GM19455 (cell line): ENCODE measurements around the gene STX16.
A peak's percentile ranks its signal among the peaks of the same experiment; 100 is the strongest.

Source experiments
- ATAC-seq: cut with Tn5 transposase; IDR thresholded peaks from one replicate; pipeline ENCODE4 v1.9.1; 2021; ENCODE audit not compliant: unreplicated experiment

STX16 gene, protein sequence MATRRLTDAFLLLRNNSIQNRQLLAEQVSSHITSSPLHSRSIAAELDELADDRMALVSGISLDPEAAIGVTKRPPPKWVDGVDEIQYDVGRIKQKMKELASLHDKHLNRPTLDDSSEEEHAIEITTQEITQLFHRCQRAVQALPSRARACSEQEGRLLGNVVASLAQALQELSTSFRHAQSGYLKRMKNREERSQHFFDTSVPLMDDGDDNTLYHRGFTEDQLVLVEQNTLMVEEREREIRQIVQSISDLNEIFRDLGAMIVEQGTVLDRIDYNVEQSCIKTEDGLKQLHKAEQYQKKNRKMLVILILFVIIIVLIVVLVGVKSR

GRCh38 chr20:58650776-58651558, at the start of gene STX16:
Gene STX16, plus strand, starts transcription at chr20:58651283. Its CDS starts 724 bp downstream, at chr20:58652007.
- peak; percentile 71 for ATAC-seq

DNA sequence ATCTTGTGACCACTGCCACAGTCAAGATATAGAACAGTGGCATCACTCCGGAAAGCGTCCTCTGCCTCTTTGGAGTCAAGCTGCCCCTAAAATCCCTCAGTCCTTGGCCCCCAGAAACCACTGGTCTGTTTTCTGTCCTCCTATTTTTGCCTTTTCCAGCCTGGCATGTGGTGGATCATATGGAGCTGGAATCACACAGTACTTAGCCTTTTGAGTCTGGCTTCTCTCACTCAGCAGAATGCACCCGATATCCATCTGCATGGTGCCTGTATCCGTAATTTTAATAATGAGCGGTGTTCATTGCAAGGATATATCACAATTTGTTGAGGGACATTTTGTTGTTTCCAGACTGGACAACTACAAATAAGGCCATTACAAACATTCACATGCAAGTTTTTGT, 49.0 kb upstream of the STX16 start:
- no peak for ATAC-seq

GRCh38 chr20:58603721-58604120, 47.4 kb upstream of the STX16 start:
- no peak for ATAC-seq

DNA sequence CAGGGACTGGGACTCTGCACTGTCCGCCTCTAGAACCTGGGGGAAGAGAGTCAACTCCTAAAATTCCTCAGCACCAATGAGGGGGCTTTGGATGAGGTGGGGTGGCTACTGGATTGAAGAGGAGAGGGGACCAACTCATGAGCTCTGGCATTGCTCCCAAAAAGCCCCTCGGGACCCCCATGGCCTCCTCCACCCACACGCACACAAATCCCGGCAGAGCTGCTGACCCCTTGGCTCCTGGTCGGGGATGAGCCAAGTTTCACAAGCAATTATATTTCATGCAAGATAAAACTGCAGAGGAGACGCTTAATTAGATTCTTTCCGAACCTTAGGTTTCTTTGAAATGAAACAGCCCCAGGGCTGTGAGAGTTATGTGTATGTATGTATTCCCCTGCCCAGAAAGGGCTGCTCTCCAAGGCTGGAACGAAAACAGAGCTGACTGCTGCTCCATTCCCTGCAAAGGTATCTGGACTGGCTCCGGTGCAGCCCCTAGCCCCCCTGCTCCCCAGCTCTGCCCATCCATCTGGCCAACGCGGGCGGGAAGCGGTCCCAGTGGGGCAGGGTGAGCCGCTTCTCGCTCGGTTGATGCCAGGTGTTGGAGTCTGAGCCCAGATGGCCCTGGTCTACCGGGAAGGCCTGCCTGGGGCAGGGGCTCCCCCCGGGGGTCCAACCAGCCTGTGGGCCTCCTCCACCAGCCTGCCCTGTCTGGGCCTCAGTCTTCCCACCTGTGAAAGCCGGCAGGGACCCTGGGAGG, 46.8 kb upstream of the STX16 start:
- ATAC-seq, result no peak

DNA sequence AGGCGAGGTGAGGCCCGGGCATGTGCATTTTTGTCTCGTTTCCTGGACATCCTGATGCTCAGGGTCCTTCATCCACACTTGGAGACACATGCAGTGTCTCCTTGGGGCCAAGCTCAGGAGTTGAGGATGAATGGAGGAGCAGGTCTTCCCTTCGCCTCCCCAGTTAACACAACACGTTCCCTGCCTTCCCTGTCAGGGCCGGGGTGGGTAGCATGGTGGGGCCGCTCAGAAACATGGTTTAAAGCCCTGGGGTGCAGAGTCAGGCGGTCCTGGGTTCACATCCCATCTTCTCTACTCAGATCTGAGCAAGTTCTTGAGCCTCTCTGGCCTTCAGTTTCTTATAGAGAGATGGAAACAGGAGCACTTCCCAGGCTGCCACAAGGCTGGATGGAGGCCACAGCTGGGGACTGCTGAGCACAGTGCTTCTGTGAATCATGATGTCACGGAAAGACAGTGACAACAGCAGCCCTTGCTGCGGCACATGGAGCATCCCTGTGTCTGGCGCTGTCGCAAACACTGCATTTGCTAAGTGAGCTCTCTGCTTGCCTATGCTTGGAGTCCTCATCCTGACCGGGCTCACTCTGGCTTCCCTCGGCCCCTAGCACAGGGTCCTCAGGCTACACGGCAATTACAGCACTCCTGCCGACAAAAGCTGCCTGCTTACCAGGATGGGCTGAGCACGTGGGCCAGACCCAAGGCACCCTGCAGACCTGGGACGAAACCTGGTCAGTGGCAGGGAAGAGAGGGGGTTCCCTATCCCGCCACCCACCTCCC, 45.6 kb upstream of the STX16 start:
- no peak for ATAC-seq

- ATAC-seq, result no peak
Observed at GRCh38 chr20:58606184-58606583, 44.9 kb upstream of the STX16 start.

- no peak for ATAC-seq
Observed at GRCh38 chr20:58608096-58608840, 42.8 kb upstream of the STX16 start.

DNA sequence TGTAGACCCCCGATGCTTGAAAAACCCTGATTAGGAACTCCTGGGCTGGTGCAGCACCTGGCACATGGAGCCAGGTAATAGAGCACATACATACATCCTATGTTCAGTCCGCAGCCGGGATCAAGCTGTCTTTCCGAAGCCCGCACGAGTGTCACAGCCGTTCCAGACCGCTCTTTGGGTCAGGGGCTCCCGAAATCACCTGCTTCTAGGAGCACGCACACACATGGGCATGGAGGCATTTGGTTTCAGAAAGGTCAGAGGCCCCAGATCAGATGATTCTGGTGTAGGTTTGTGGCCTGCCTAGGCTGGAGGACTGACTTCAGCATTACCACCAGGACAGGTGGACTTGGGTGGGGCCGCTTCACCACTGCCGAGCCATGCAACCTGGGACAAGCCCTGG, 42.1 kb upstream of the STX16 start:
- no peak for ATAC-seq

DNA sequence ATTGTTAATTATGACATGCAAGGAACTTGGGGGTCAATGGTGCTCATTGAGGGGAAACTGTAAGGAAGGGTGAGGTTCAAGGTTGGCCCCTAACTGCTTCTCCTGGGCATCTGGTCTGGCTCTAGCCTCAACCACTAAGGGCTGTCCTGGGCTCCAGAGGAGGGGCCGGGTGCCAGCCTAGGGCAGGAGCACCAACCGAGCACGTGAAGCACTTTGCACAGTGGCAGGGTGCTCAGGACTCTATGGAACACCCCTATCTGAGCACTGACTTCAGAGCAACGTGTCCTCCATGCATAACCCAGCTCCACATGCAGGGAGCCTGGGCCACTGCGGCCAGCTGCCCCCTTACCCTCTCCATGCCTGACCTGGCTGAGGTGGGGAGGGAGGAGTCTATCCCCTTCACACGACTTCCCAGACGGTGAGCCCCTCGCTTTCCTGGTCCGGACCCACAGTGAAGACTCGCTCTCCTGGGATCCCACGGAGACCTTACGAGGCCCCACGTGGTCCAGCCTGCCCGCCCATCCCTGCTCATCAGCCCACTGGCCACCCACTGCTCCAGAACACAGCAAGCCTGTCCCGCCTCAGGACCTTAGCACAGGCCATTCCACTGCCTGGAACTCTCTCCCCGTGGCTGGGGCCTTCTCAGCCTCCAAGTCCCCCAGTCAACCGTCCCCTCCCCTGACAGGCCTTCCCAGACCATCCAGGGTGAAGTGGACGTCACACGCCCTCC, 40.8 kb upstream of the STX16 start:
- no peak for ATAC-seq

- ATAC-seq, result no peak
Observed at GRCh38 chr20:58610811-58611210, 40.3 kb upstream of the STX16 start.

GRCh38 chr20:58611236-58612030, 39.6 kb upstream of the STX16 start:
- no peak for ATAC-seq

DNA sequence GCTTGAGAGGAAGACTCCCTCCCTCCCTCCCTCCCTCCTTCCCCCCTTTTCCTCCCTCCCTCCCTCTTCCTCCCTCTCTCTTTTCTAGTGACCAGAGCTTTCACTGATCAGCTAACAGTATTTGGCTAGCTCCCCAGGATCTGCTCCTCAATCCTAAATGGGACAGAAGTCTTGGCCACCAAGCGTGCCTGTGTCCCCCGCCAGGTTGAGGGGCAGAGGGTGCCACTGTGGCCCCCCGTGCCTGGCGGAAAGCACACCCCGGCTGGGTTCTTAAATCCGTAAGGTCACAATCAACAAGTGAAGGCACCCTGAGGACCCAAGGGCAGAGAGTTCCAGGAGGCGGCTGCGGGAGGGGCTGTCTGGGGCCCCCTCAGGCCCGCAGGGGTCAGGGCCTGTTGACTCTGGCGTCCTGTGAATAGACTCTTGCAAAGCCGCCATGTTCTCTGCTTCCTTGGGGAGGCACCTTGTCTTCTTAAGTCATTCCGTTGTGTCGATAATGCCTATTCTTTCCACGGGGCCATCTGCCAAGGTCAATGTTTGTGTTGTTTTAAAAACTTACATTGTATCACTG, 38.9 kb upstream of the STX16 start:
- no peak for ATAC-seq

DNA sequence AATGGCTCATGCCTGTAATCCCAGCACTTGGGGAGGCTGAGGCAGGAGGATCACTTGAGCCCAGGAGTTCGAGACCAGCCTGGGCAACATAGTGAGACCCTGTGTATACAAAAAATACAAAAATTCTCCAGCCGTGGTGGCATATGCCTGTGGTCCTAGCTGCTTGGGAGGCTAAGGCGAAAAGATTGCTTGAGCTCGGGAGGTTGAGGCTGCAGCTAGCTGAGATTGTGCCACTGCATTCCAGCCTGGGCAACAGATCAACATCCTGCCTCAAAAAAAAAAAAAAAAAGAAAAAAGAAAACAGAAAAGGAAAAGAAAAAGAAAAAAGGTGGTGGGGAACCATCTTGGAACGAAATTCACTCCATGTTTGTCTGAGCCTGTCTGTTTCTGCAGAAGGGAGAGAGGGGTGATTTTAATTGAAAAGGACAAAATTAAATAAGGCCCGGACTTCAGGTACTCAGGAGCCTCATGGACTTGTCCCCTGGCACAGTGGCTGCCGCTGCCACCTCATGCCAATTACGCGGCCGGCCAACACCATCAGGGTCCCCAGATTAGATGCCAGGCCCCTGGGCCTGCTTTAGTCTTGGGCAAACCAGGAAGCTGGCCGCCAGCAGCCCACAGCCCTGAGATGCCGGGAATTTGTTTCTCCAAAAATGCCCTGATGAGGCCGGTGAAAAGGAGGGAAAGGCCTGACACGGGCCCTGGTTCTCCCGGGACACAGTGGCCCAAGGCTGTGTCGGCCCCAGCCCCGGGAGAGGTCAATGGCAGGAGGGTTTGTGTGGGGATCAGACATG, 37.8 kb upstream of the STX16 start:
- ATAC-seq, result no peak

DNA sequence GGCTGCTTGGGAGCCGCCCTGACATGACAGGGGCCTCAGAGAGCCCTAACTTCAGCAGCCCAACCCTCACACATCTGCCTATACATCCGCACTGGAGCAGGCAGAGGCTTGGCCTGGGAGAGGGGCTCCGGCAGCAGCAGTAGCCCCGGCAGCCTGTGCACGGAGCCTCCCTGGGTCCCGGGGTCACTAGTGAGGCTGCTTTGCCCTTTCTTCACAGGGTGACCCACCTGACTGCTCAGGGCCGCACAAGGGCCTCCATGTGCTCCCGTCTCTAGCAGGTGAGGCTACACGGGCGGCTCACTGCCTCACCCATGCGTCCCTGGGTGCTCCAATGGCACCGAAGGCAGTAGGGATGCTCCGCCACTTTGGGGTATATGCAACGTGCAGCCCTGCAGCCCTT, 36.7 kb upstream of the STX16 start:
- ATAC-seq, result no peak

DNA sequence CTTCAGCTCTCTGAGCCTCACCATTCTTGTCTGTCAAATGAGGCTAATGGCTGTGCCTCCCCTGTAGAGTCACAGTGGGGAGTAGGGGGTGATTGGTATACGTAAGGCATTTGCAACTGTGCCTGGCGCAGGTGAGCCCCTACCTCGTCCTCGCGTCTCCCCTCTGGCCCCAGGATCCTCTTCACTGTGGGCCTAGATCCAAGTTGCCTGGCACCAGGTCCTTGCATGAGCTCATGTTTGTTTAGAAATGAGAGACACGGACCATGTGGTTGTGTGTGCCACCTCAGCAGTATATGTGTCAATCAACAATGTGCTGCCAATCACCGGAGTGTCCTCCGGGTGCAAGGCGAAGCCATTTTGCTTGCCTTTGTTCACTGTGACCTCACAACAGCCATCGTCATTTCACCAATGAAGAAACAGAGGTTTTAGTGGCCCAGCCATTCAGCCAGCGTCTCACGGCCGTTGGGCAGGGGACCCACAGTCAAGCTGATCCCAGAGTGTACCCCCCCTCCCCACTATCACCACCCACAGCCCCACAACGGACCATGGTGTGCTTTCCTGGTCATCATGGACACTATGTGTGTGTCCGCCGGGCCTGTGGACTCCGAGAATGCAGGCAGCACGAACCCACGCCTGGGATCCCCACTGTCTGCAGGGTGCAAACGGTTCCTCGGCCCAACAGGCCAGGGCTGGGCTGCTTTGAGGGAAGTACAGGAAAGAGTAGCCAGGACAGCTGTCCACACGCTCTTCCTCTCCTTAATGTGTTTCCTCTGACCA, 35.9 kb upstream of the STX16 start:
- ATAC-seq, result no peak

DNA sequence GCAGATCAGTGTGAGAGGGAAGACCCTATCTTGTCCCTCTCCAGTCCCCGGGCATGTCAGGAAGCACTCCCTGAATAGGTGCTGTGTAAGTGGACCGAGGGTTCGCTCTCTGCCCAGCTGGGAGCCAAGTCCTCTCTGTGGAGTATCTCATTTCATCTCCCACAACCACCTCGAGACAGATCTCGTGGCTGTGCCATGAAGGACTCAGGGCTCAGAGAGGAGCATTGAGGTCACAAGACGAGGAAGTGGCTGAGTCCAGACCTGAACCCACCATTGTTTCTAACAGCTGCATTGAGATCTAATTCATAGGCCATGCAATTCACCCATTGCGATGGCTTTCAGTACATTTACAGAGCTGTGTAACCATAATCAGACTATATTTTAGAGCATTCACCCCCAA, 34.7 kb upstream of the STX16 start:
- ATAC-seq, result no peak

DNA sequence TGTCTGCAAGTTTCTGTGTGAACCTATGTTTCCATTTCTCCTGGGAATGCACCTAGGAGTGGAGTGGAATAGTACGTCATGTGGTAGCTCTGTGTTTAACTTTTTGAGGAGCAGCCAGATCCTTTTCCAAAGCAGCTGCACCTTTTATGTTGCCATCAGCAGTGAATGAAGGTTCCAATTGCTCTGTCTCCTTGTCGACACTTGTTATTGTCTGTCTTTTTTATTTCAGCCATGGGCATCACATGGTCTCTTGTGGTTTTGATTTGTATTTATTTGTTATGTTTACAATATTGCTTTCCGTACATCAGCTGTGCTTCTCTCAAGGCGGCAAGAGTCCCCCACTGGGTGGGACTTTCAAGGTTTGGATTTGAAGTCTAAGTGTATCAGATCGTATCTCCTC, 33.9 kb upstream of the STX16 start:
- no peak for ATAC-seq
